NT2/D1 (cell line): ENCODE measurements around the gene CTNNA3.

Experiments
- YY1 ChIP-seq: IDR thresholded peaks from 2 replicates; pipeline ENCODE4 v1.6.1; 2011; ENCODE audit not compliant: insufficient read length, insufficient read depth
- ZNF274 ChIP-seq: IDR thresholded peaks from 2 replicates; pipeline ENCODE4 v1.6.1; 2011; ENCODE audit warnings: mild to moderate bottlenecking, low read depth, low read length

- TF ChIP-seq YY1: no peak
- no peak for TF ChIP-seq ZNF274
Observed at GRCh38 chr10:66564287-66564686, 1131.7 kb downstream of the CTNNA3 start.
